GM18951 (cell line): ENCODE data around the gene NLGN2.

Experiments used
- POLR2A ChIP-seq: IDR thresholded peaks from 4 replicates; pipeline ENCODE4 v1.6.1; 2011; ENCODE audit warnings: mild to moderate bottlenecking; ENCODE audit not compliant: insufficient read length, insufficient read depth; ENCODE audit errors: extremely low read depth
- in situ Hi-C: fragments of 300-500 bp; cut with MboI; formaldehyde crosslinking; loops from one replicate; pipeline ENCODE4 v1.12.0; 2022; ENCODE audit warnings: low sequenced_read_pairs, mixed read lengths, inconsistent platforms; ENCODE audit not compliant: unreplicated experiment

The NLGN2 gene

DNA sequence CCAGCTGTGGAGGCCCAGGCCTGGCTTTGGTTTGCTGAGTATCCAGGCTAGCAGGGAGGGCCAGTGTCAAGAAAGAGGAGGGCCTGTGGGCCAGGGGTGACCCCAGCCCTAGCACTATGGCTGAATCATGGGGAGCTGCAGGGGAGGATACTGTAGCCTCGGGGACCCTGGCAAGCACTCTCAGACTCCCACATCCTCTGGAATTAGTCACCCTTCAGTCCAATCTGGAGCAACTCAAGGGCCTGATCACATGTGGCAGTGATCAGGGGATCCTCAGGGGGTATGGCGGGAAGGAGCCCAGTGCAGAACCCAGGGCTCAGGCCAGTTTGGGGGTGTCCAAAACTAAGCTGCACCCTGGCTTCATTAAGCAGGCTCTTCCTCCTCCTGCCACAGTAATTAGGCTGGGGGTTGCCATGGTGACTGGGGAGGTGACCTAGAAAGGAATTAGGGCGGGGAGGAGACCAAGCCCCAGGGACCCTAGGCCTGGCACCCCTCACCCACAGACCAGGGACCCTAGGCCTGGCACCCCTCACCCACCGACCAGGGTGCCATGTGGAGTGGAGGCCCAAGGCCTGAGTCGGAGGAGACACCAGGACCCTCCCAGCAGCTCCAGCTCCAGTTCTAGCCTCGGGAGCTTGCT, 5.8 kb downstream of the NLGN2 start:
- in situ Hi-C loops, result no loop called here
- TF ChIP-seq POLR2A, result no peak

DNA sequence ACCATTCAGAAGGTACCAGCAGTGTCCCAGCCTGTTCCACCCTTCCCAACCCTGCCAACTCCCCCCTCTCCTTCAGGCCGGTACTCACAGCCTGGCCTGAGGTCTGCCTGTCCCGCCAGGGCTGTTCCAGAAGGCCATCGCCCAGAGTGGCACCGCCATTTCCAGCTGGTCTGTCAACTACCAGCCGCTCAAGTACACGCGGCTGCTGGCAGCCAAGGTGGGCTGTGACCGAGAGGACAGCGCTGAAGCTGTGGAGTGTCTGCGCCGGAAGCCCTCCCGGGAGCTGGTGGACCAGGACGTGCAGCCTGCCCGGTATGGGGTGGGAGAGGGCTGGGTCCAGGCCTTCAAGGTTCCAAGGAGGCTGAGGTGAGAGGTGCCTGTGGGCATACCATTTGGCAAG, 7.2 kb downstream of the NLGN2 start:
- in situ Hi-C loops, result no loop called here
- TF ChIP-seq POLR2A, result no peak

DNA sequence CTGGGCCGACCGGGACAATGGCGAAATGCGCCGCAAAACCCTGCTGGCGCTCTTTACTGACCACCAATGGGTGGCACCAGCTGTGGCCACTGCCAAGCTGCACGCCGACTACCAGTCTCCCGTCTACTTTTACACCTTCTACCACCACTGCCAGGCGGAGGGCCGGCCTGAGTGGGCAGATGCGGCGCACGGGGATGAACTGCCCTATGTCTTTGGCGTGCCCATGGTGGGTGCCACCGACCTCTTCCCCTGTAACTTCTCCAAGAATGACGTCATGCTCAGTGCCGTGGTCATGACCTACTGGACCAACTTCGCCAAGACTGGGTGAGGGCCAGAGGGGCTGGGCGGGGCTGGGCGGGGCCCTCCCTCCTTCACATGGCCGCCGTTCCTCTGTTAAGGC, 8.1 kb downstream of the NLGN2 start:
- no peak for TF ChIP-seq POLR2A
- in situ Hi-C loops, result no loop called here

DNA sequence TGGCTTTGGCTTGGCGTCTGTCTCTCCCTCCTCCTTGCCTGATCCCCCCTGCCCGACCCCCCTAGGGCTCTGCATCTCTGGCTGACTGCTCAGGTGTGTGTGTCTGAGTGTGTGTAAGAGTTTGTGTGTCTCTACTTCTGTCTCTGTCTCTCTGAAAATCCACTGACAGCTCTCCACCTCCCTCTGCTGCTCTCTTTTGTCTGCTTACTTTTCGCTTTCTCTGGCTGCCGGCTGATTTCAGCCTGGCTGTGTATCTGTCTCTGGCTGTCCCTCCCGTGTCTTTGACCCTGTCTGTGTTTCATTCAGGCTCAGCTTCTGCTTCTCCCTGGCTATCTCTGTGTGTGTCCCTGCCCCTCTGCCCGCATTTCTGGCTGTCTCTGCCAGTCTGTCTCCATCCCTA, 8.7 kb downstream of the NLGN2 start:
- no peak for TF ChIP-seq POLR2A
- in situ Hi-C loops, result no loop called here

DNA sequence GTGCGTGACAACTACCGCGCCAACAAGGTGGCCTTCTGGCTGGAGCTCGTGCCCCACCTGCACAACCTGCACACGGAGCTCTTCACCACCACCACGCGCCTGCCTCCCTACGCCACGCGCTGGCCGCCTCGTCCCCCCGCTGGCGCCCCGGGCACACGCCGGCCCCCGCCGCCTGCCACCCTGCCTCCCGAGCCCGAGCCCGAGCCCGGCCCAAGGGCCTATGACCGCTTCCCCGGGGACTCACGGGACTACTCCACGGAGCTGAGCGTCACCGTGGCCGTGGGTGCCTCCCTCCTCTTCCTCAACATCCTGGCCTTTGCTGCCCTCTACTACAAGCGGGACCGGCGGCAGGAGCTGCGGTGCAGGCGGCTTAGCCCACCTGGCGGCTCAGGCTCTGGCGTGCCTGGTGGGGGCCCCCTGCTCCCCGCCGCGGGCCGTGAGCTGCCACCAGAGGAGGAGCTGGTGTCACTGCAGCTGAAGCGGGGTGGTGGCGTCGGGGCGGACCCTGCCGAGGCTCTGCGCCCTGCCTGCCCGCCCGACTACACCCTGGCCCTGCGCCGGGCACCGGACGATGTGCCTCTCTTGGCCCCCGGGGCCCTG, 9.5 kb downstream of the NLGN2 start:
- no peak for TF ChIP-seq POLR2A
- in situ Hi-C loops, result no loop called here

DNA sequence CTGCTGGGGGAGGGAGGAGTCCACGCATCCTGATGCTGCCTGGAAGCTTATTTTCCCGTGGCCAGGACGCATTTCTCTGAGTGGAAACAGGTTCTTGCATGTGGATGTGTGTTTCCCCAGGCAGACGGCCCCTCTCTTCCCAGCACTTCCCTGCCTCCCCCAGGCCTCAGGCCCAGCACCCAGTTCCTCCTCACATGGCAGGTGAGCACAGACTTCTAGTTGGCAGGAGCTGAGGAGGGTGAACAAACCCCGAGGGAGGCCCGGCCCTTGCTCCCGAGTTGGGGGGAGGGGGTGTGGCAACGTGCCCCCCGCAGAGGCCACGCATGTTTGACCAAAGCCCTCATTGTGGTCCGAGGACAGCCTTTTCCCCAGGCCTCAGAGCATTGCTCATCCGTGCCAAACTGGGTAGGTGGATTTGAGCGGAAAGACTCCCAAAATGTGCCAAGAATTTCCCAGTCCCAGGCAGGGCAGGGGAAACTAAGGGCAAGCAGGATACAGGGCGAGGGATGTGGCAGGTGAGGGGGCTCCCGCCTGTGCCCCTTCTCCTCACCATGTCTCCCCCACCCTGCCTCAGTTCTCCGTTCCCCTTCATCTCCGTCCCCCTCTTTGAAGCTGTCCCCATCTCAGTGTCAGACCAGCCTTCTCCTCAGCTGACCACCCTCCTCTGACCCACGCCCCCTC, 11.0 kb downstream of the NLGN2 start:
- no peak for TF ChIP-seq POLR2A

DNA sequence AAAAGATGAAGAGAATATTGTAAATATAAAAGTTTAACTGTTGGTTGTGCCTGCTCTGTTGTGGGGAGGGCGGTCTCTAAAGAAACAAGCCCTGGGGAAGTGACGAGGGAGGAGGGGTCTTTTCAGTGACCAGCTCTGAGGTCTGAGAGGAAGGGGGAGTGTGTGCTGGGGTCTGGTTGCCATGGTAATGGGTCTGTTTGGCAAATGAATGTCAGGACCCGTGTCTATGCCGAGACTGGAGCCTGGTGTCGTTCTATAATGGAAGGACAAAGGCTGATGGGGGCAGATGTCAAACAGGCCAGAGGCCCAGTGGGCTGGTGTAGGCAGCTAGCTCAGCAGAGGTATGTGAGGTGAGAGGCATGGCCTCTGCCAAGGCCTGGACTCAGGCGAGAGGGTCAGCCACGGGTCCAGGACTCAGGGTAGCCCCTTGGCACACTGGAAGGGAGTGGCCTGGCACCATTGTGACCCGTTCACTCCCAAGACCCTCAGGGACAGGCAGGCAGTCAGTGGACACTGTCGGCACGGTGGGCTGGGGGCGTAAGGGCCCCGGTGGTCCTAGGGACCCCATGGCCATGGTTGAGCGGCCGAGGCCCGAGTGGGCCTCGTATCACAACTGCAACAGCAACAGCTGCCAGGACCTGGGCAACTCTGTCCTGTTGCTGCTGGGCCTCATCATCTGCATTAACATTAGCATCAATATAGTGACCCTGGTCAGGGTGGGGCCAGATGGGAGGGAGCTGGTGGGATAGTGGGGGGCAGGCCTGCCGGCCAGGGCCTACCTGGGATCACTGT, 12.4 kb downstream of the NLGN2 start, which contains the start of gene SPEM1:
SPEM1 (plus strand) TSS at position 506 of the 792 bp plus-strand sequence; CDS start at position 567, 61 bp downstream.
- in situ Hi-C loops, result no loop called here
- no peak for TF ChIP-seq POLR2A

More for the DNA sequence above, 11.0 kb downstream of the NLGN2 start:
- in situ Hi-C loops, result no loop called here

DNA sequence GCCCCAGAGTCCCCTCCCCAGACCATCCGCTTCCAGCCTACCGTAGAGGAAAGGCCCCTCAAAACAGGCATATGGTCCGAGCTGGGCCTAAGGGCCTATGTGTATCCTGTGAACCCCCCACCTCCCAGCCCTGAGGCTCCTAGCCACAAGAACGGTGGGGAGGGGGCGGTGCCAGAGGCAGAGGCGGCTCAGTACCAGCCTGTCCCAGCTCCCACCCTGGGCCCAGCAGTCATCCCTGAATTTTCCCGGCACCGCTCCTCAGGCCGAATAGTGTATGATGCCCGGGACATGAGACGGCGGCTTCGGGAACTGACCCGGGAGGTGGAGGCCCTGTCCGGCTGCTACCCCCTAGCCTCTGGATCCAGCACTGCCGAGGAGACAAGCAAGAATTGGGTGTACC, 13.5 kb downstream of the NLGN2 start:
- in situ Hi-C loops, result no loop called here
- no peak for TF ChIP-seq POLR2A

DNA sequence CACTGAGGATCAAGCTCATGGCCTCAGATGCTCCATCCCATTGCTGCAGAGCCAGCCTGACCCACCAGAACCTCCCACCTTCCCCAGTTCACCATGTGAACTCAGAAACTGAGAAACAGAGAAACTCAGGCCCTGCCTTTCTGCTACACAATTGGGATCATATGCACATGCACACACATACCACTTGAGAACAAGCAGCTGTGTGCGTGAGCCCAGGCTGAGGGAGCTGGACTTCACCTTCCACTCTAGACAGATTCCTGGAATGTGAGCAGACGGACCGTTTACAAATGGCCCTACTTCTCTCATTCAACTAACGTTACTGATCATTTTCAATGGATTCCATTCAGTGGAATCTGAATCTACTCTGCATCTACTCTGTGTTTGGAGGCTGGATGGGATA, 16.0 kb downstream of the NLGN2 start:
- in situ Hi-C loops, result no loop called here
- TF ChIP-seq POLR2A, result no peak

DNA sequence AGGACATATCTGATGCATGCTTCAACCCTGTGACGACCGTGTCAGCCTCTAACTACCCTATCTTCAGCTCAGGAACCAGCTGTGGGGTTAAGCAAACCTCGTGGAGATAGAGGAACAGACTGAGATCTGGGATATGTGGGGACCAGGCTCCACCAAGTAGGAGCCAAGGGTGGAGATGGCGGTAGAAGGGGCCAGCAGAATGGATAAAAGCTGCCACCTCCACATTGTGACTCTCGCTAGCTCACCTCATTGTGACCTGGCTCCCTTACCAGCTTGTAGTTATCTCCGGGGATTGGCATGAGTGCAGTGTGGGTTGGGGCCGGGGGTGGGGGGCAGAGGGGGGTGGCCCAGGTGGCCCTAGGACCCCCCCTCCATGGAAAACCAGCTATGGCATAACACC, 17.7 kb downstream of the NLGN2 start, which contains the start of gene SPEM2:
SPEM2 (plus strand) TSS at position 301 of the 400 bp plus-strand sequence; CDS start at position 374, 73 bp downstream.
- in situ Hi-C loops, result no loop called here
- no peak for TF ChIP-seq POLR2A

DNA sequence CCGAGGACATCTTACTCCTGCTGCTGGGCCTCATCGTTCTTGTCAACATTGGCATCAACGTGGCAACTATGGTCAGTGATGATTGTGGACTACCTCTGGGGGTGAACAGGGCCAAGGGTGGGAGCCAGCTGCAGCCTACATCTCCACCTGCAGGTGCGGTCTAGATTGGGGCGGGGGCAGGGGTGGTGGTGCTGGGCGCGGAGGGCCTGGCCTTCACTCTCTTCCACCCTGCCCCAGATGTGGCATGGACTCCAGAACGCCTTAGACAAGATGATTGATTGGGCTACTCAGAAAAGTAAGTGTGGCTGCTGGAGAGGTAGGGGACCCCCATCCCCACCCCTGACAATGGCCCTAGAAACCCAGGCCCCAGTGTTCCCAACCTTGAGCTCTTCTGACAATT, 18.1 kb downstream of the NLGN2 start:
- in situ Hi-C loops, result no loop called here

DNA sequence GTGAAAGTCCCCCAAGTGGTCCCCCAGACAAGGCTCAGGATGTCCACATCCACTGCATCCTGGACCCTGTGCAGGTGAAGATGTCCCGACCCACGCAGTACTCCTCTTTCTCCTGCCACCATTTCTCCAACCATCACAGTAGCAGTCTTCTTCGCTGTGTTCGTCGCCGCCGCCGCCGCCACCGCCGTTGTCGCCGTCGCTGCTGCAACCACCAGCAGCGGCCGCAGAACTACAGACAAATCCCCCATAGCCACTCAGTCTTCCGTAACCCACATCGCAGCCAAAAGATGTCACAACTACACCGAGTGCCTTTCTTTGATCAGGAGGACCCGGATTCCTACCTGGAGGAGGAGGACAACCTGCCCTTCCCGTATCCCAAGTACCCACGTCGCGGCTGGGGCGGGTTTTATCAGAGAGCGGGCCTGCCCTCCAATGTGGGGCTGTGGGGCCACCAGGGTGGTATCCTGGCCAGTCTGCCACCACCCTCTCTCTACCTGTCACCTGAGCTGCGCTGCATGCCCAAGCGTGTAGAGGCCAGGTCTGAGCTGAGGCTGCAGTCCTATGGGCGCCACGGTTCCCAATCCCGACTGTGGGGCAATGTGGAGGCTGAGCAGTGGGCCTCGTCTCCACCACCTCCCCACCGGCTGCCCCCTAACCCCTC, 18.7 kb downstream of the NLGN2 start:
- in situ Hi-C loops, result no loop called here
- no peak for TF ChIP-seq POLR2A

More for the DNA sequence above, 18.1 kb downstream of the NLGN2 start:
- TF ChIP-seq POLR2A, result no peak
